Measurements from ENCODE around the gene CAMK2D.

The CAMK2D gene

GRCh38 chr4:113462286-113462685 is 299.3 kb downstream of the CAMK2D start:
- DNase-seq, result no peak

GRCh38 chr4:113461281-113461680 is 300.3 kb downstream of the CAMK2D start:
- DNase-seq, result no peak

- no peak for DNase-seq
Observed at GRCh38 chr4:113457886-113458285, 303.7 kb downstream of the CAMK2D start.

- DNase-seq, result no peak
Observed at GRCh38 chr4:113457121-113457520, 304.4 kb downstream of the CAMK2D start.

- no peak for DNase-seq
Observed at GRCh38 chr4:113455061-113455460, 306.5 kb downstream of the CAMK2D start.

GRCh38 chr4:113452868-113453620 is 308.5 kb downstream of the CAMK2D start:
- DNase-seq, result no peak

GRCh38 chr4:113452152-113452551 is 309.4 kb downstream of the CAMK2D start:
- no peak for DNase-seq

GRCh38 chr4:113450295-113451080 is 311.1 kb downstream of the CAMK2D start:
- no peak for DNase-seq

GRCh38 chr4:113449410-113449974 is 312.0 kb downstream of the CAMK2D start:
- no peak for DNase-seq

- DNase-seq, result no peak
Observed at GRCh38 chr4:113447769-113448168, 313.8 kb downstream of the CAMK2D start.

- no peak for DNase-seq
Observed at GRCh38 chr4:113447061-113447460, 314.5 kb downstream of the CAMK2D start.

GRCh38 chr4:113446019-113446418 is 315.5 kb downstream of the CAMK2D start:
- no peak for DNase-seq

GRCh38 chr4:113445286-113445685 is 316.3 kb downstream of the CAMK2D start:
- DNase-seq, result no peak

GRCh38 chr4:113444386-113444785 is 317.2 kb downstream of the CAMK2D start:
- DNase-seq, result no peak

GRCh38 chr4:113442826-113443225 is 318.7 kb downstream of the CAMK2D start:
- no peak for DNase-seq

GRCh38 chr4:113440371-113440770 is 321.2 kb downstream of the CAMK2D start:
- no peak for DNase-seq

GRCh38 chr4:113438596-113438995 is 322.9 kb downstream of the CAMK2D start:
- no peak for DNase-seq

- no peak for DNase-seq
Observed at GRCh38 chr4:113437129-113437528, 324.4 kb downstream of the CAMK2D start.

- DNase-seq, result no peak
Observed at GRCh38 chr4:113436360-113436759, 325.2 kb downstream of the CAMK2D start.

GRCh38 chr4:113435893-113436292 is 325.6 kb downstream of the CAMK2D start:
- no peak for DNase-seq

GRCh38 chr4:113434247-113434587 is 327.3 kb downstream of the CAMK2D start:
- no peak for DNase-seq

GRCh38 chr4:113433536-113434246 is 327.8 kb downstream of the CAMK2D start:
- no peak for DNase-seq

GRCh38 chr4:113433116-113433515 is 328.4 kb downstream of the CAMK2D start:
- DNase-seq, result no peak

Measured in stimulated activated naive CD4-positive, alpha-beta T cell (primary cell).